K562 (cell line): ENCODE measurements around the gene NDUFB1. TPM values are rescaled to one million over a fixed set of nuclear protein-coding genes. Genes with fewer than 3 reads are reported as not detected.

Experiments
- ATF3 ChIP-seq, 2 experiments: fragments of 450-650 bp in 1 of 2; sonication (generic) in 1 of 2; formaldehyde crosslinking in 1 of 2; IDR thresholded peaks in 1 of 2; conservative IDR thresholded peaks in 1 of 2; 2 replicates each; pipeline versions ENCODE4 v1.6.1 to v1.8.1; 2016 to 2023; ENCODE audit warnings: mild to moderate bottlenecking in 2 of 2, moderate library complexity in 2 of 2, inconsistent platforms in 1 of 2, missing genetic modification reagents in 1 of 2
- CAMTA2 ChIP-seq: fragments of 250-450 bp; sonication (Bioruptor Pico); conservative IDR thresholded peaks from 2 replicates; pipeline ENCODE4 v1.5.1; 2022
- CLOCK ChIP-seq: fragments of 250-450 bp; sonication (Bioruptor Pico); IDR thresholded peaks from 2 replicates; pipeline ENCODE4 v1.4.0; 2020; ENCODE audit warnings: mild to moderate bottlenecking, moderate library complexity, borderline replicate concordance
- CTCFL ChIP-seq: IDR thresholded peaks from 2 replicates; pipeline ENCODE4 v1.6.1; 2011; ENCODE audit warnings: borderline replicate concordance, low read depth, mild to moderate bottlenecking, moderate library complexity, low read length; ENCODE audit not compliant: insufficient read depth, poor library complexity, severe bottlenecking
- DIDO1 ChIP-seq: fragments of 450-650 bp; IDR thresholded peaks from 2 replicates; pipeline ENCODE4 v1.6.1; 2016; ENCODE audit warnings: low read depth, missing biosample characterization, missing genetic modification characterization
- DNMT1 ChIP-seq: fragments of 450-650 bp; IDR thresholded peaks from 2 replicates; pipeline ENCODE4 v1.6.1; 2016; ENCODE audit warnings: antibody characterized with exemption, mild to moderate bottlenecking
- FOXK2 ChIP-seq, 2 experiments: fragments of 450-650 bp; IDR thresholded peaks in 1 of 2; conservative IDR thresholded peaks in 1 of 2; 2 replicates each; pipeline ENCODE4 v1.6.1; 2016; ENCODE audit warnings: low read depth in 2 of 2, mild to moderate bottlenecking in 1 of 2
- KDM1A ChIP-seq, 2 experiments: fragments of 450-650 bp; IDR thresholded peaks; 2 replicates each; pipeline ENCODE4 v1.6.1; 2016; ENCODE audit warnings: mild to moderate bottlenecking in 2 of 2
- KDM5B ChIP-seq: fragments of 200-600 bp; sonication (generic); IDR thresholded peaks from 2 replicates; pipeline ENCODE4 v1.6.1; 2012; ENCODE audit warnings: low read depth, mild to moderate bottlenecking, moderate library complexity, low read length, control low read depth, inconsistent platforms; ENCODE audit not compliant: insufficient replicate concordance
- KLF16 ChIP-seq: IDR thresholded peaks from 2 replicates; pipeline ENCODE4 v1.6.1; 2016; ENCODE audit warnings: antibody characterized with exemption
- MAX ChIP-seq: sonication (generic); formaldehyde crosslinking; IDR thresholded peaks from 2 replicates; pipeline ENCODE4 v1.9.0; 2022; ENCODE audit warnings: mild to moderate bottlenecking, missing genetic modification reagents
- MXD1 ChIP-seq: fragments of 250-450 bp; sonication (Bioruptor Pico); IDR thresholded peaks from 2 replicates; pipeline ENCODE4 v1.8.0; 2021; ENCODE audit warnings: borderline replicate concordance, mild to moderate bottlenecking, moderate library complexity; ENCODE audit not compliant: poor library complexity, severe bottlenecking
- NFATC3 ChIP-seq: fragments of 450-650 bp; IDR thresholded peaks from 2 replicates; pipeline ENCODE4 v1.6.1; 2017; ENCODE audit warnings: mild to moderate bottlenecking
- TAF1 ChIP-seq: IDR thresholded peaks from 2 replicates; pipeline ENCODE4 v1.6.1; 2011; ENCODE audit warnings: mild to moderate bottlenecking, low read length, moderate library complexity; ENCODE audit not compliant: insufficient read depth, control insufficient read depth, severe bottlenecking; ENCODE audit errors: extremely low read depth
- TCF15 ChIP-seq: fragments of 250-450 bp; sonication (Bioruptor Pico); IDR thresholded peaks from 2 replicates; pipeline ENCODE4 v1.8.0; 2022; ENCODE audit warnings: moderate library complexity, mild to moderate bottlenecking, inconsistent platforms
- TEAD1 ChIP-seq, 2 experiments: fragments of 450-650 bp in 1 of 2; sonication (generic) in 1 of 2; formaldehyde crosslinking; IDR thresholded peaks; 2 replicates each; pipeline versions ENCODE4 v1.4.0 to v1.8.0; 2020 to 2022; ENCODE audit warnings: mild to moderate bottlenecking in 2 of 2, missing genetic modification reagents in 1 of 2
- USF1 ChIP-seq: sonication (generic); formaldehyde crosslinking; IDR thresholded peaks from 2 replicates; pipeline ENCODE4 v1.9.0; 2022; ENCODE audit warnings: mild to moderate bottlenecking, missing genetic modification reagents
- ZNF589 ChIP-seq: fragments of 200-800 bp; sonication (Bioruptor generic); IDR thresholded peaks from 2 replicates; pipeline ENCODE4 v1.6.1; 2016; ENCODE audit warnings: low read depth, missing genetic modification characterization, missing compliant biosample characterization
- polyA plus RNA-seq, 8 experiments: library from polyadenylated mRNA; depleted of rRNA in 4 of 8; stranded (reverse) in 5 of 8; unstranded in 3 of 8; fragments of >200 nt; fragmentation: Nextera tagmentation in 2 of 8; fragmentation: Illumina TruSeq in 1 of 8; extraction: Ambion mirVana in 2 of 8; extraction: Trizol in 1 of 8; gene quantifications; 2 replicates each; pipeline versions ENCODE4 v1.2.1 to v1.2.3, GENCODE V29; 2011 to 2014; ENCODE audit warnings: inconsistent platforms in 1 of 8, missing spikeins in 1 of 8
- total RNA-seq, 7 experiments: library from RNA; depleted of rRNA in 6 of 7; stranded (reverse); fragments of >200 nt in 6 of 7; fragmentation: Illumina TruSeq in 2 of 7; extraction: Trizol in 2 of 7; gene quantifications; 2 replicates each; pipeline versions ENCODE4 v1.2.1 to v1.2.3, GENCODE V29; 2011 to 2021; ENCODE audit warnings: low replicate concordance in 1 of 7

Gene NDUFB1
- total and polyA plus RNA-seq, 9 of the 15 experiments (the other 6 are each of a cell fraction or from before 2014, with no cell fraction given): 102 to 767 (median 325) TPM

GRCh38 chr14:92121670-92122350, at the start of gene NDUFB1, which contains the start of gene CPSF2 (continued):
- TF ChIP-seq CTCFL: no peak
- no peak for TF ChIP-seq MXD1
- TF ChIP-seq TCF15: no peak
- no peak; the same call in 1 of the 2 replicates for TF ChIP-seq MAX (CRISPR knock-in tag)
- TF ChIP-seq CLOCK: no peak
- no peak for TF ChIP-seq DNMT1
- TF ChIP-seq ATF3 (IDR thresholded peaks at IDR 0.05): peak; percentile 52; the same call in 1 of the 2 replicates
- TF ChIP-seq ATF3 (CRISPR knock-in tag; conservative IDR thresholded peaks at IDR 0.05): no peak
- TF ChIP-seq NFATC3: no peak
- peak; percentile 98 for TF ChIP-seq KDM5B
- peak; percentile 47 for TF ChIP-seq USF1 (CRISPR knock-in tag)
- 0 out of 4 replicates have a peak, but pooled peaks of 1 of the 2 experiments have one; percentile 25 for TF ChIP-seq TEAD1 (CRISPR knock-in tag; IDR thresholded peaks at IDR 0.05)
- no peak for TF ChIP-seq DIDO1 (tag)
- TF ChIP-seq FOXK2 (conservative IDR thresholded peaks at IDR 0.05 in 1 of 2, IDR thresholded peaks at IDR 0.05 in 1 of 2; ENCODE audit: low read depth in 2 of 2): peak; percentile 47 to 100; a peak in 3 of 4 replicates
- TF ChIP-seq CAMTA2 (CRISPR knock-in tag): no peak
- no peak for TF ChIP-seq KLF16
- TF ChIP-seq TAF1: peak; percentile 97
- TF ChIP-seq ZNF589: no peak
- no peak for TF ChIP-seq KDM1A (IDR thresholded peaks at IDR 0.05)
